ENCODE data around the gene NUAK2.

Gene NUAK2

GRCh38 chr1:205323794-205324193 lies 2.2 kb upstream of the NUAK2 start:
- in situ Hi-C loops (cut with MboI; ENCODE audit: low sequenced_read_pairs): no loop called here

DNA sequence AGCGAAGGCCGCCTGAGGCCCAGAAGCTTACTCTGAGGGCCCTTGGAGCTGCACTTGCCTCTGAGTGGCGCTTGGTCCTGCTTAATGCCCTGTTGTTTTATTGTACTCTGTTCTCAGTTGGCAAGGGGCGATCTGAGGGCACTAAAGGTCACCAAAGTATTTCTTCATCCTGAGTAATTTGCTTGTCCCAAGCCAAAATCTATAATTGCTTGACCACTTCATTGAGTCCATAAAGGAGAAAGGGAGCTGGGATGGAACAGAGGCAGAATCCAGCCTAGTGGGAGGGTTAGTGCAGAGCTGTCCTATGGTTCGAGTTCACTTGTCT lies 376 bp upstream of the NUAK2 start:
- in situ Hi-C loops (cut with MboI; ENCODE audit: low sequenced_read_pairs): no loop called here

DNA sequence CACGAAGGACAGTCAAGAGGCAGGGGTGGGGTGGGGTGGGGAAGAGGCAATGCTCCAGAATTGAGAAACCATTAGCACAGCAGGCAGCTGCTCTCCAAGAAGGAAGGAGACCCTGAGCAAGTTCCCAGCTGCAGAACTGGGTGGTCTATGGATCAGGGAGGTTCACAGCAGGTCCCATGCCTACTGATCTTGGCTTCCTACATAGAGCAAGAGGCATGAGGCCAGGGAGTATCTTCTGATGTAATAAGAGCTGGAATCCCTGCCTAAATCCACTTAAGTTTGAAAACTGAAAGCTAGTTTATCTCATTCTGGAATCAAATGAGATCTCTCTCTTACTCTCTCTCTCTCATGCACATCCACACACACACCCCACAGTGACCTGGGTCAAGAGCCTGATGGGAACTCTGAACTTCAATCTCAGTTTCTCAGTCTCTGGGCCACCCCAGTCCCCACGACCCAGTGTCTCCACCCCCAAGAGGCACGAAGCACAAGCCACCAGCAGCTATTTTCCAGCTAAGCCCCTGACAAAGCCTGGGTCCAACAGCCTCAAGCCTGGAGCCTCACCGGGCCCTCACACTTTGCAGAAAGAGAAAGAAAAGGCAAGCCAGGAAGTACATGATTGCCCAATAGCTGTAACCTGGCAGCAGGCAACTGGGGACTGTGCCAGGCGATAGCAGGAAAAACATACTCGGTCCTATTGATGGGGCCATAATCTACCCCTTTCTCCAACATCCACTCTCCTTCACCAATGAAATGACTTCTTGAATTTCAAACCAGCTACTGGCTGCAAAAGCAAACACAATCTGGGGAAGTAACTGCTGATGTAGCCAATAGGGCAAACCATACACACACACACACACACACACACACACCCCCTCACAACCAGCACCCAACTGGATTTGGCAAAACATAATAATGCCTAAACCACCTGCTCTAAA lies 2.2 kb downstream of the NUAK2 start:
- in situ Hi-C loops (cut with MboI; ENCODE audit: low sequenced_read_pairs): no loop called here

GRCh38 chr1:205318231-205318991 lies 3.1 kb downstream of the NUAK2 start:
- in situ Hi-C loops (cut with MboI; ENCODE audit: low sequenced_read_pairs): no loop called here

DNA sequence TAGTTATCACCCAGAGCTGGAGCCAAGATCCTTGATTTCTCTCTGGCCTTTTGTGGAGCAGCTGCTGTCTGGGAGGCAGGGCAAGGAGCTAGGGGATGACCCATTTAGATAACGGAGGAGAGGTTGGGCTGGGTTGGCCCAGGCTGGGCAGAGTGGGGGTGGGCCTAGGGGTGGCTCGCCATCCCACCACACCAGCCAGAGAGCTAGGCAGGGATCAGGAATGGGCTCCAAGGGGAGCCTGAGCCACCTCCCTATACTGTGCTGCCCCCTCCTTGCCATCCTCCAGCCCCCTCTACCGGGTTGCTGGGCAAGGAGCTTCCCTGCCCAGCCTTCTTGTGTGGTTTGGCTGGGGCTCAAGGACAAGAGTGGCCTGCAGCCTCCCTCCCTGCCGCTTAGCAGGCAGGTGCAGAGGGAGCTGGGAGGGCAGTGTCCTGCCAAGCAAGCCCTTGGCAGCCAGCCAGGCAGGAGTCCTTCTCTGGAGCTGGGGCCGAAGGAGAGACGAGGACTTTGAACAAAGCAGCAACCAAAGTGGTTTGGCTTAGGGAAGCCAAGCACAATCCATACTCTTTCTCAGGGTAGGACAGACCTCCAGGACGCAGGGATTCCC lies 4.1 kb downstream of the NUAK2 start:
- in situ Hi-C loops (cut with MboI; ENCODE audit: low sequenced_read_pairs): no loop called here

DNA sequence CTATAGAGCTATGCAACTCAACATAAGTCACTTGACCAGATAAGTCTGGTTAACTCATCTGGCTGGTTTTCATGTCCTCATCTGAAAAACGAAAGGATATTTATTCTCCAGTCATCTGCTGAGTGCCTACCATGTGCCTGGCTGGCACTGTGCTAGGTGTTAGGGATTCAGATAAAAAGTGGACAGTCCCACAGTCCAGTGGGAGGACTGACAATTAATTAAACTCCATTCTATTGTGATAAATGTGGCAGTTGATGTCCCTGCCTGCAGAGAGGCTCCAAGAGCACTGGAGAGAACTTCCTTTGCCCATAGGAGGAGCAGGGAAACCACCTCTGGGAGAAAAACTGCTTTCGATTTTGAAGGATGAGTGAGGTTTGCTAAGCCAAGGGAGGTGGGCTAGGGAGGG lies 5.4 kb downstream of the NUAK2 start:
- in situ Hi-C loops (cut with MboI; ENCODE audit: low sequenced_read_pairs): no loop called here

- in situ Hi-C loops (cut with MboI; ENCODE audit: low sequenced_read_pairs): no loop called here
These were observed 6.4 kb downstream of the NUAK2 start for GRCh38 chr1:205315008-205315618.

DNA sequence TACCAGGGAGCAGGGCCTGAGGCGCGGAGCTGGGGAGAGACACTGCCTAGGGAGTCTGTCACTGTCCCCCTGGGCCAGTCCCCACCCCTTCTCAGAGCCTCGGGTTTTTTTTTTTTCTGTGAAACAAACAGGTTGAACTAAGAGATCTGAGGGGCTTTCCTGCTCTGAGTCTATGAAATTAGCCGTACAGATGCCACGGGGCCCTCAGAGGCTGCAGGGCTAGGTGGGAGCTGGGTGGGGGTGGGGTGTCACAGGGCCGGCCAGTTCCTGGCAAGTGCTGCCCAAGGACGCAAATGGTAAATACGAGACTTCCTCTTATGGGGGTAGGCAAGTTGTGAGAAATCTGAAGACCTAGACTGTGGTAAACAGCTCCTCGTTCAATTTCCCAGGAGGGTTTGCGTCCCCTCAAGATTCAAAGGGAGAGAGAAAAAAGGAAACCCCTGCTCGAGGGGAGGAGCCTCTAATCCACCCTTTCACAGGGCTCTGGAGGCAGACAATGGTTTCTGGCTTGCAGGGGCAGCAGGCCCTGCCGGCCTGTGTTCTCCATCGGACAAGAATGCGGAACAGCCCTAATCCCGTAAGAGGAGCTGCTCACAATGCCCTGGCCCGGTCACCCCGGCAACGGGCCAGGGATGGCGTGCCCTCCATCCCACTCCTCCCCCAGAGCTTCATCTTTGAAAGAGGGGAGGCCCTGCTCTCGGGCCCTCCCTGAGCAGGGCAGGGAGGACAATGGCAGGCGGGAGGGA lies 7.8 kb downstream of the NUAK2 start:
- in situ Hi-C loops (cut with MboI; ENCODE audit: low sequenced_read_pairs): no loop called here

DNA sequence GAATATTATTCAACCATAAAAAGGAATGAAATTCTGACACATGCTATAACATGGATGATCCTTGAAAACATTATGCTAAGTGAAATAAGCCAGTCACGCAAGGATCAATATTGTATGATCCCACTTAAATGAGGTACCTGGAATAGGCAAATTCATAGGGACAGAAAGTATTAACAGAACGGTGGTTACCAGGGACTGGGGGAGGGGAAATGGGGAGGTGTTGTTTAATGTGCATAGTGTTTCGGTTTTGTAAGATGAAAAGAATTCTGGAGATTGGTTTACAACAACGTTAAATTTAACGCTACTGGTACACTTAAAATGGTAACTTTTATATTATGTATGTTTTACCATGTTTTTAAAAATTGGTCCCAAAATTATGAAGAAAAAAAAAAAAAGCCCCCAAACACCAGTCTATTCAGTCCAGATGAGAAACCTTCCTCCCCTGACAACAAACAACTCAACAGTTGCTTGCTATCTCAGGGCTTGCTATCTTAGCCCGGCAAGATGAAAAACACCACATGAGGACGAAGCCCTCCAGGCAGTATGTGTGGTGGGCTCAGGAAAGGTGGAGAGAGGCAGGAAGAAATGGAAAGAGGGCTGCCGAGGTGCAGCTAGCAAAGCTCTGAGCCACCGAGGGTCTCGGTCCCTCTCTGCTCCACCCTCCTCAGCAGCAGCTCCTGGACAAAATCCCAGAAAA lies 8.5 kb downstream of the NUAK2 start:
- in situ Hi-C loops (cut with MboI; ENCODE audit: low sequenced_read_pairs): no loop called here

DNA sequence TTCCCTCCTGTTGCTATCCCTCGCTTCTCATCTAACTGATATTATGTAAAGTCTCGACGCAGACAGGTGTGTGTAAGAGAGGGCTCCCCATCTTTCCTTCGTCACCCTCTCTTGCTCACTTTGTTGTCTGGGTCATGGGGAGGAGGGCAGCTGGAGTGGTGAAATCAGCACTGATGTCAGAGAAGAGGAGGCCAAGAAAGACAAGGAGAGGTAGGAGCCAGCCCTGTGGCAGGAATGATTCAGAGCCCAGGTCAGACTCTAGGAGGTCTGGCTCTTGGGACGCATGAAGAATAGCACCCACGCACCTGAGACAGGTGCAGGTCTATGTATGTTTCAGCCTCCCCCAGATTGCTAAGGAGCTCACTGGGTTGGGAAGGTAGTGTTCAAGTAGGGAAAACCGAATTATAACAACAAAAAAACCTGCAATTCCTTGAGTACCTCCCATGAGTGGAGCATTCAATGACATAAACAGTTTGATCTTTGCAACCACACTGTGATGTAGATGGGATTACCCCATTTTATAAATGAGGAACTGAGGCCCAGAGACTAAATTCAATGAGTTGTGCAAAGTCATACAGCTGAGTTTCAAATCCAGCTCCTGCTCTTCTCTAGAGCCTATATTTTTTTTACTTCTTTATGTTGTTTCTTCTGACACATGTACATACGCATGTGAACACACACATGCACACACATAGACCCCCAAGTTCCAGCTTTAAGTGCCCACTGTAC lies 10.4 kb downstream of the NUAK2 start:
- in situ Hi-C loops (cut with MboI; ENCODE audit: low sequenced_read_pairs): no loop called here

GRCh38 chr1:205309741-205310140 lies 11.8 kb downstream of the NUAK2 start:
- in situ Hi-C loops (cut with MboI; ENCODE audit: low sequenced_read_pairs): no loop called here

DNA sequence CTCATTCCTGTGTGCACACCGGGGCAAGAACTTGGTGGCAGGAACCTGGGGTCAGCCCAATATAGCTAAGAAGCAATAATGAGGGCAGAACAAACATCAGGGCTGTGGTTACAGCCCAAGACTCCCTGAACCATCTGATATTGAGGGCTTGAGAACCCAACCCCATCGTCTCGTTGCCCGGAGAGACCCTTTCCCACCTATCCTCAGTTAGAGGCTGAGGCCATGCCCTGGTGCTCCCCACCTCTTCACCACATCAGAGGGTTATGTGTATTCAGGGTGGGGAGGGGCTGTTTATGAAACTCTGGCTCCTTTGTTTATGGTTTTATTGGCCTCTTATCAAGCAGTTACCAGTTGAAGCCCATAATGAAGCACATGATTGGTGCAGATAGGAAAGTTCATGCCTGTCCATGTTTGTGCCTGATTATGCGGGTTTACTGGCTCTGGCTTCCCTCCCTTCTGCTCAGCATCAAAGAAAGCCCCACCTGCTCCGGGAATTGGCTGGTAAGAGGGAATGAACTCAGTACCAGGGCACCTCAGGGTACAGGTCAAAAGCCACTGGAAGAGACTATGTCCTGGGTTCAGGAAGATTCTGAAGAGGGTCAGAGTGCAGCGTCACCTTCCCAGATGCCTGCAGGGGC lies 14.5 kb downstream of the NUAK2 start:
- in situ Hi-C loops (cut with MboI; ENCODE audit: low sequenced_read_pairs): no loop called here

DNA sequence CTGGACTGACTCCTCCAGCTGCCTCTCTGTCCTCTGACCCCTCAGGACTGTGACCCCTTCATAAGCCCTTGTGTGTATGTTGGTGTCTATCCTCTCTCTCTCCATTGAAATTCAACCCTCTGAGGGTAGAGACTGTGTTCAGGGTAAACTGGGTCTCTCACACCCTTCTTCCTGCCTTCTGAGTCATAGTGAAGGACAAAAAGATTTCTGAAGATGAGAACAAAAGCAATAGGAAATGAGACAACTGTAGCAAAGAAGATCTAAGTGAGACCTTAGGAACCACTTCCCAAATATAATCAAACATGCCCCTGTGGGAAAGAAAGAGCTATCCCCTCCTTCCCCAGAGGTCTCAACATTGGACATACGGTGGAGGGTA lies 16.9 kb downstream of the NUAK2 start:
- in situ Hi-C loops (cut with MboI; ENCODE audit: low sequenced_read_pairs): no loop called here

DNA sequence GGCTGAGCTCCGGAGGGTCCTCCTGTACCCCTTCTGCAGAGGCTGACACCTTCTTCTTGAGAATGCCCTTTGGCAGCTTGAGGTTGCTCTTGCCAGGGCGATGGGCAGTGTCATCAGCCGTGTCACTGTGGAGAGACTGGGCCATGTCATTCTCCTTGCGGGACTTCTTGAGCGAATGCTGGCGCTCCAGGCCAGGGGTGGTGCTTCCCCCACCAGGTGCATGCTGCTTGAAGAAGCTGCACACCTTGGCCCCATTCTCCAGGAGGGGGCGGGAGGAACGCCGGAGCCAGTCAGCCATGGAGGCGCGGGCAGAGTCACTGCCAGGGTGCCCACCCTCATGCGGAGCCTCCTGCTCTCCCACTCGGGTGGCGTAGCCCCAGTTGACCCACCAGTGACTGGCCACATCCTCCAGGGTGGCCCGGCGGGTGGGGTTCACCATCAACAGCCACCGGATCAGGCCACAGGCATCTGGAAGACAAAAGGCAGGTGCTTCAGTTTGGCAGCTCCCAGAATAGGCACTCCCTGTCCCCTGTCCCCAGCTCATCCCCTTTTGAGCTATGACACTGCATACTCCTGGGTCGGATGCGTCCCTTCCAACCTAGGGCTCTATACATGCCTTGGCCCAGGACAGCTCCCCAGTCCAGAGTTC lies 17.4 kb downstream of the NUAK2 start:
- in situ Hi-C loops (cut with MboI; ENCODE audit: low sequenced_read_pairs): no loop called here

- in situ Hi-C loops (cut with MboI; ENCODE audit: low sequenced_read_pairs): no loop called here
These were observed 18.2 kb downstream of the NUAK2 start for GRCh38 chr1:205303247-205303888.

DNA sequence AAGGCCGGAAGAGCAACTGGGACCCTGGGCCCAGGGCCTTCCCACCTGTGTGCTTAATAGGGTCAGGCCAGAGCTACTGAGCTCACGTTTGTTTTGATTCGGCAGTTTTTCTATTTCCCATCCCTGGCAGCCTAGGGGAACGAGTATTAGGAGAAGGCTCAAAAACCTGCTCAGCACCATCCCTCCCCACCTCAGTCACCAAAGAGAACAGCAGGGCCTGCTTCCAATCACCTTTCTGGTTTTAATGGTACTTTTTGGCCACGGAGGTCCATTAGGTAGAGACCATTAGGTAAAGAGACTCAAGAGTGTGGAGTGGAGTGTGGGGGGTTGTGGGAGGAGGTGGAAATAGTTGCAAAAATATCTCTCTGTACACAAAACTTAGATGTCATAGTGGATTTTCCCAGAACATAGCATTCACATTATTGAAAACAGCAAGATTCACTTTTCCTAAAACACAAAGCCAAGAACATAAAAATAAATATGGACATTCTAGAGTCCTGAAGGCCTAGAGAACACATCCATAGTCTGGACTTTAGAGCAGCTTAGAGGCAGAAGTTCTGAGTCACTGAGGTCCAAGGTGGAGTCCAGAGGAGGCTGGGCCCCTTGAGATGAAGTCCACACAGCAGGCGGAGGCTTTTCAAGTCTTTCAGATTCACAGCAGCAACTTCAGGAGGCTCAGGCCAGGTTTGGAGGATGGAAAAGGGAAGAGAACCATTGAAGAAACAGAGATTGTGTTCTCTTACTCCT lies 19.5 kb downstream of the NUAK2 start:
- in situ Hi-C loops (cut with MboI; ENCODE audit: low sequenced_read_pairs): no loop called here

DNA sequence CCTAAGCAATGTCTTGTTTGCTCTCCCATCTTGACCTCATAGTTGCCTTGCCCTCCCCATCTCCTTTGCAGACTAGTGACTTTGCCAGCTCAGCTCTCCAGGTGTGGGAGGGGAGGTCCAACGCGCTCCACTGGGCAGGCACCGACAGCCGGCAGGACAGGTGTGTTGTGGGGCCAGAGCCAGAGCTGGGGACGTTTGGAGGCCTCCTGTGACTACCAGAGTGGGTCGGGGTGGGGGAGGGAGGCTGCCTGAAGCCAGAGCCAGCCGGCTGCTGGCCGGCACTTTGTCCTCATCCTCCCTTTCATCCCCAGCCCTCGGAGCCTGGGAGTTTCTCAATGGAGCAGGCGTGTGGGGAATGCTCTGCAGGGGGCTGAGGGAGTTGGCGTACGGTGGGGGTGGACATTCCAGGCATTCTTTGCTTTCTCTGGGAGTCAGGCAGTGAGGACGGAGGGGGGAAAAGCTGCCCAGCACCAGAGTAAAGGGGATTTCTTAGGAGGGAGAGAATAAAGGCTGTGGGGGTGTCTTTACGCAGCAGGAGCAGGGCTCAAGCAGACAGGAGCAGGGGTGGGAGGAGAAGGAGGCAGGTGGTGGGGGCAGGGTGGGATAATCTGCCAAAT lies 20.2 kb downstream of the NUAK2 start:
- in situ Hi-C loops (cut with MboI; ENCODE audit: low sequenced_read_pairs): no loop called here

All from hTERT RPE-1 (cell line).